Neural cell (in vitro differentiated cells): ENCODE measurements around the gene MUL1. TPM values are rescaled to one million over a fixed set of nuclear protein-coding genes. Genes with fewer than 3 reads are reported as not detected.

Experiments
- H2AFZ ChIP-seq: fragments of 200-600, 300-800 bp; sonication (generic), shearing (Covaris generic); 2 replicates; pipeline ENCODE4 v1.6.0; 2014; ENCODE audit warnings: low read depth, mild to moderate bottlenecking, antibody characterized with exemption, low read length, moderate library complexity
- H3F3A ChIP-seq: fragments of 200-600 bp; shearing (Covaris generic); 2 replicates; pipeline ENCODE4 v1.6.1; 2016; ENCODE audit warnings: mild to moderate bottlenecking, moderate library complexity, mixed read lengths, antibody characterized with exemption, low read length; ENCODE audit not compliant: insufficient read depth, poor library complexity, severe bottlenecking
- H3K27ac ChIP-seq: fragments of 200-600, 300-800 bp; sonication (generic), shearing (Covaris generic); 2 replicates; pipeline ENCODE4 v1.5.1; 2014; ENCODE audit warnings: mild to moderate bottlenecking, low read length, moderate library complexity
- H3K27me3 ChIP-seq: fragments of 300-800, 200-600 bp; sonication (generic), shearing (Covaris generic); 2 replicates; pipeline ENCODE4 v1.6.0; 2014; ENCODE audit warnings: mild to moderate bottlenecking, low read depth, low read length, moderate library complexity; ENCODE audit not compliant: insufficient read depth
- H3K36me3 ChIP-seq: fragments of 300-800, 200-600 bp; sonication (generic), shearing (Covaris generic); 2 replicates; pipeline ENCODE4 v1.5.1; 2014; ENCODE audit warnings: mild to moderate bottlenecking, antibody characterized with exemption, low read length, moderate library complexity; ENCODE audit not compliant: insufficient read depth
- H3K4me2 ChIP-seq: fragments of 300-800, 200-600 bp; sonication (generic), shearing (Covaris generic); 2 replicates; pipeline ENCODE4 v1.6.0; 2014; ENCODE audit warnings: mild to moderate bottlenecking, low read length
- H3K4me3 ChIP-seq: fragments of 300-800, 200-600 bp; sonication (generic), shearing (Covaris generic); 2 replicates; pipeline ENCODE4 v1.5.1; 2014; ENCODE audit warnings: mild to moderate bottlenecking, low read length, moderate library complexity
- H3K79me2 ChIP-seq: fragments of 200-600 bp; shearing (Covaris generic); replicated peaks from 2 replicates; pipeline ENCODE4 v1.6.0; 2014; ENCODE audit warnings: mild to moderate bottlenecking, low read length, moderate library complexity; ENCODE audit not compliant: insufficient read depth
- H3K9ac ChIP-seq: fragments of 300-800, 200-600 bp; sonication (generic), shearing (Covaris generic); 2 replicates; pipeline ENCODE4 v1.6.1; 2016; ENCODE audit warnings: mild to moderate bottlenecking, low read length, mixed read lengths
- H3K9me2 ChIP-seq: fragments of 200-600 bp; shearing (Covaris generic); 2 replicates; pipeline ENCODE4 v1.6.1; 2016; ENCODE audit warnings: mild to moderate bottlenecking, low read length, mixed read lengths; ENCODE audit not compliant: insufficient read depth
- H3K9me3 ChIP-seq: fragments of 200-600, 300-800 bp; sonication (generic), shearing (Covaris generic); 2 replicates; pipeline ENCODE4 v1.6.1; 2016; ENCODE audit warnings: mild to moderate bottlenecking, mixed run types, low read length, moderate library complexity, mixed read lengths
- H4K20me1 ChIP-seq: fragments of 200-600 bp; shearing (Covaris generic); 2 replicates; pipeline ENCODE4 v1.6.1; 2016; ENCODE audit warnings: mild to moderate bottlenecking, mixed run types; ENCODE audit not compliant: insufficient read depth
- CTCF ChIP-seq: fragments of 450-650 bp; IDR thresholded peaks from 2 replicates; pipeline ENCODE4 v1.5.1; 2014; ENCODE audit warnings: antibody characterized with exemption, mild to moderate bottlenecking, moderate library complexity; ENCODE audit not compliant: poor library complexity, severe bottlenecking
- EP300 ChIP-seq: fragments of 450-650 bp; conservative IDR thresholded peaks from 2 replicates; pipeline ENCODE4 v1.6.1; 2014; ENCODE audit warnings: antibody characterized with exemption, mild to moderate bottlenecking, moderate library complexity; ENCODE audit not compliant: poor library complexity, severe bottlenecking
- EZH2 ChIP-seq: fragments of 200-600, 300-800 bp; shearing (Covaris generic), sonication (generic); IDR thresholded peaks from 2 replicates; pipeline ENCODE4 v1.6.1; 2014; ENCODE audit warnings: antibody characterized with exemption, low read length, borderline replicate concordance, mild to moderate bottlenecking; ENCODE audit not compliant: insufficient read depth, poor library complexity, severe bottlenecking
- MXI1 ChIP-seq: fragments of 450-650 bp; conservative IDR thresholded peaks from 2 replicates; pipeline ENCODE4 v1.6.1; 2014; ENCODE audit warnings: antibody characterized with exemption, mild to moderate bottlenecking; ENCODE audit not compliant: poor library complexity, severe bottlenecking
- POLR2AphosphoS5 ChIP-seq: IDR thresholded peaks from 2 replicates; pipeline ENCODE4 v1.6.1; 2012
- RAD21 ChIP-seq: fragments of 450-650 bp; conservative IDR thresholded peaks from 2 replicates; pipeline ENCODE4 v1.6.1; 2014; ENCODE audit warnings: antibody characterized with exemption, mild to moderate bottlenecking, moderate library complexity
- REST ChIP-seq: IDR thresholded peaks from 2 replicates; pipeline ENCODE4 v1.6.1; 2012; ENCODE audit warnings: borderline replicate concordance
- SMC3 ChIP-seq: fragments of 450-650 bp; conservative IDR thresholded peaks from 2 replicates; pipeline ENCODE4 v1.6.1; 2014; ENCODE audit warnings: antibody characterized with exemption, mild to moderate bottlenecking, moderate library complexity; ENCODE audit not compliant: poor library complexity
- TAF1 ChIP-seq: IDR thresholded peaks from 2 replicates; pipeline ENCODE4 v1.6.1; 2012; ENCODE audit warnings: low read depth
- polyA plus RNA-seq: library from polyadenylated mRNA; depleted of rRNA; stranded (reverse); fragments of >200 nt; gene quantifications from 2 replicates; pipeline ENCODE4 v1.2.3, GENCODE V29; 2014

Gene MUL1
- polyA plus RNA-seq, 1 donor from 2014 or later: 13.5 TPM

- H3K9me2 ChIP-seq: no peaks in the 10 kb centered on the region
- no peaks in the 10 kb centered on the region for H3K27me3 ChIP-seq
- no peak overlapping the region for H3K9ac ChIP-seq
- H3K9me3 ChIP-seq: no peaks in the 10 kb centered on the region
- H3K79me2 ChIP-seq: no peaks in the 10 kb centered on the region
- H2AFZ ChIP-seq: no peak overlapping the region
- no peaks in the 10 kb centered on the region for H3K36me3 ChIP-seq
- no peaks in the 10 kb centered on the region for H4K20me1 ChIP-seq
- no peak overlapping the region for H3K4me2 ChIP-seq
- H3K27ac ChIP-seq: no peak overlapping the region
- H3F3A ChIP-seq: no peaks in the 10 kb centered on the region
- TF ChIP-seq MXI1 (no peak), EP300 (no peak), POLR2AphosphoS5 (no peak), REST (no peak), TAF1 (no peak), CTCF (no peak), RAD21 (no peak), SMC3 (no peak)
- H3K4me3 ChIP-seq: no peak overlapping the region
Measured at GRCh38 chr1:20454004-20454403, 53.9 kb downstream of the MUL1 start.

GRCh38 chr1:20449735-20450311 lies 58.1 kb downstream of the MUL1 start:
- Histone ChIP-seq H3K9me2 (no peaks in the 10 kb centered on the region), H3K9me3 (no peaks in the 10 kb centered on the region), H3K4me3 (no peak overlapping the region), H3K79me2 (no peaks in the 10 kb centered on the region), H3K9ac (no peak overlapping the region), H3K4me2 (no peak overlapping the region), H3K27me3 (no peaks in the 10 kb centered on the region), H3K36me3 (no peaks in the 10 kb centered on the region), H3K27ac (no peak overlapping the region), H2AFZ (no peak overlapping the region), H3F3A (no peaks in the 10 kb centered on the region), H4K20me1 (no peaks in the 10 kb centered on the region)
- TF ChIP-seq REST (no peak), RAD21 (no peak), TAF1 (no peak), SMC3 (no peak), MXI1 (no peak), EZH2 (no peak), EP300 (no peak), POLR2AphosphoS5 (no peak), CTCF (no peak)
